Measurements from ENCODE around the gene ZNF236. TPM values are rescaled to one million over a fixed set of nuclear protein-coding genes. Genes with fewer than 3 reads are reported as not detected.

The ZNF236 gene
- total RNA-seq, 1 donor from 2014 or later, result 21.0 TPM

GRCh38 chr18:76897257-76897656, 74.9 kb downstream of the ZNF236 start:
- Mint-ChIP-seq H3K27ac (ENCODE audit: unreplicated experiment) (no peak overlapping the region), H3K36me3 (ENCODE audit: unreplicated experiment) (peaks cover 8% of the 10 kb centered on the region), H3K9me3 (ENCODE audit: unreplicated experiment) (peaks cover 3% of the 10 kb centered on the region), H3K27me3 (ENCODE audit: unreplicated experiment) (peaks cover 3% of the 10 kb centered on the region), H3K4me3 (ENCODE audit: unreplicated experiment) (no peak overlapping the region), H3K4me1 (ENCODE audit: low read depth, unreplicated experiment) (peaks cover 8% of the 10 kb centered on the region)
- no peak for DNase-seq
- TF ChIP-seq CTCF (IDR thresholded peaks at IDR 0.05; ENCODE audit: partially characterized antibody, unreplicated experiment), result no peak

- no peak for TF ChIP-seq CTCF (IDR thresholded peaks at IDR 0.05; ENCODE audit: partially characterized antibody, unreplicated experiment)
- Mint-ChIP-seq H3K27me3 (ENCODE audit: unreplicated experiment) (no peaks in the 10 kb centered on the region), H3K4me1 (ENCODE audit: low read depth, unreplicated experiment) (no peaks in the 10 kb centered on the region), H3K4me3 (ENCODE audit: unreplicated experiment) (no peak overlapping the region), H3K9me3 (ENCODE audit: unreplicated experiment) (no peaks in the 10 kb centered on the region), H3K36me3 (ENCODE audit: unreplicated experiment) (peaks cover 8% of the 10 kb centered on the region), H3K27ac (ENCODE audit: unreplicated experiment) (no peak overlapping the region)
- no peak for DNase-seq
Observed at GRCh38 chr18:76903386-76903785, 81.0 kb downstream of the ZNF236 start.

- Mint-ChIP-seq H3K9me3 (ENCODE audit: unreplicated experiment) (no peaks in the 10 kb centered on the region), H3K4me1 (ENCODE audit: low read depth, unreplicated experiment) (no peaks in the 10 kb centered on the region)
Observed at GRCh38 chr18:76905821-76906220, 83.5 kb downstream of the ZNF236 start.

DNA sequence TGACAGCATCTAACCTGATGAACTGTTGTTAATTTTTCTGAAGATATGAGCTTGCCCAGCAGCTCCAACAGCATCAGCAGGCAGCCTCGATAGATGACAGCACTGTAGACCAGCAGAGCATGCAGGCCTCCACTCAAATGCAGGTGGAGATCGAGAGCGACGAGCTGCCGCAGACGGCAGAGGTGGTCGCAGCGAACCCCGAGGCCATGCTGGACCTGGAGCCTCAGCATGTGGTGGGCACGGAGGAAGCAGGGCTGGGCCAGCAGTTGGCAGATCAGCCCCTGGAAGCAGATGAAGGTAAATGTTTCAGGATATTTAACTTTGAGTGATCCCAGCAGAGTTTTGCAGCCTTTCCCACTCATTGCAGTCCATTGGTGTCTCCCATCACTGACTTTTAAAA, 85.9 kb downstream of the ZNF236 start:
- no peak for TF ChIP-seq CTCF (IDR thresholded peaks at IDR 0.05; ENCODE audit: partially characterized antibody, unreplicated experiment)
- Mint-ChIP-seq H3K36me3 (ENCODE audit: unreplicated experiment) (no peaks in the 10 kb centered on the region), H3K4me1 (ENCODE audit: low read depth, unreplicated experiment) (no peaks in the 10 kb centered on the region), H3K27ac (ENCODE audit: unreplicated experiment) (no peak overlapping the region), H3K27me3 (ENCODE audit: unreplicated experiment) (no peaks in the 10 kb centered on the region), H3K4me3 (ENCODE audit: unreplicated experiment) (no peak overlapping the region), H3K9me3 (ENCODE audit: unreplicated experiment) (no peaks in the 10 kb centered on the region)
- no peak for DNase-seq

More at GRCh38 chr18:76905821-76906220, 83.5 kb downstream of the ZNF236 start:
- Mint-ChIP-seq H3K27ac (ENCODE audit: unreplicated experiment) (no peak overlapping the region), H3K36me3 (ENCODE audit: unreplicated experiment) (peaks cover 2% of the 10 kb centered on the region), H3K27me3 (ENCODE audit: unreplicated experiment) (no peaks in the 10 kb centered on the region), H3K4me3 (ENCODE audit: unreplicated experiment) (no peak overlapping the region)
- DNase-seq, result no peak
- no peak for TF ChIP-seq CTCF (IDR thresholded peaks at IDR 0.05; ENCODE audit: partially characterized antibody, unreplicated experiment)

- H3K27ac Mint-ChIP-seq (ENCODE audit: unreplicated experiment), result no peak overlapping the region
- H3K36me3 Mint-ChIP-seq (ENCODE audit: unreplicated experiment), result no peaks in the 10 kb centered on the region
- no peaks in the 10 kb centered on the region for H3K27me3 Mint-ChIP-seq (ENCODE audit: unreplicated experiment)
- no peak overlapping the region for H3K4me3 Mint-ChIP-seq (ENCODE audit: unreplicated experiment)
- no peak for TF ChIP-seq CTCF (IDR thresholded peaks at IDR 0.05; ENCODE audit: partially characterized antibody, unreplicated experiment)
- H3K9me3 Mint-ChIP-seq (ENCODE audit: unreplicated experiment), result no peaks in the 10 kb centered on the region
- DNase-seq, result no peak
- H3K4me1 Mint-ChIP-seq (ENCODE audit: low read depth, unreplicated experiment), result no peaks in the 10 kb centered on the region
Observed at GRCh38 chr18:76909439-76909838, 87.1 kb downstream of the ZNF236 start.
